Measurements from ENCODE around the gene CDC16.
"Not testable (repeated sequence)": the region's sequence is repeated elsewhere in the genome, so short reads cannot be mapped to it uniquely, and the experiment has no call there.

Gene CDC16, protein sequence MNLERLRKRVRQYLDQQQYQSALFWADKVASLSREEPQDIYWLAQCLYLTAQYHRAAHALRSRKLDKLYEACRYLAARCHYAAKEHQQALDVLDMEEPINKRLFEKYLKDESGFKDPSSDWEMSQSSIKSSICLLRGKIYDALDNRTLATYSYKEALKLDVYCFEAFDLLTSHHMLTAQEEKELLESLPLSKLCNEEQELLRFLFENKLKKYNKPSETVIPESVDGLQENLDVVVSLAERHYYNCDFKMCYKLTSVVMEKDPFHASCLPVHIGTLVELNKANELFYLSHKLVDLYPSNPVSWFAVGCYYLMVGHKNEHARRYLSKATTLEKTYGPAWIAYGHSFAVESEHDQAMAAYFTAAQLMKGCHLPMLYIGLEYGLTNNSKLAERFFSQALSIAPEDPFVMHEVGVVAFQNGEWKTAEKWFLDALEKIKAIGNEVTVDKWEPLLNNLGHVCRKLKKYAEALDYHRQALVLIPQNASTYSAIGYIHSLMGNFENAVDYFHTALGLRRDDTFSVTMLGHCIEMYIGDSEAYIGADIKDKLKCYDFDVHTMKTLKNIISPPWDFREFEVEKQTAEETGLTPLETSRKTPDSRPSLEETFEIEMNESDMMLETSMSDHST

DNA sequence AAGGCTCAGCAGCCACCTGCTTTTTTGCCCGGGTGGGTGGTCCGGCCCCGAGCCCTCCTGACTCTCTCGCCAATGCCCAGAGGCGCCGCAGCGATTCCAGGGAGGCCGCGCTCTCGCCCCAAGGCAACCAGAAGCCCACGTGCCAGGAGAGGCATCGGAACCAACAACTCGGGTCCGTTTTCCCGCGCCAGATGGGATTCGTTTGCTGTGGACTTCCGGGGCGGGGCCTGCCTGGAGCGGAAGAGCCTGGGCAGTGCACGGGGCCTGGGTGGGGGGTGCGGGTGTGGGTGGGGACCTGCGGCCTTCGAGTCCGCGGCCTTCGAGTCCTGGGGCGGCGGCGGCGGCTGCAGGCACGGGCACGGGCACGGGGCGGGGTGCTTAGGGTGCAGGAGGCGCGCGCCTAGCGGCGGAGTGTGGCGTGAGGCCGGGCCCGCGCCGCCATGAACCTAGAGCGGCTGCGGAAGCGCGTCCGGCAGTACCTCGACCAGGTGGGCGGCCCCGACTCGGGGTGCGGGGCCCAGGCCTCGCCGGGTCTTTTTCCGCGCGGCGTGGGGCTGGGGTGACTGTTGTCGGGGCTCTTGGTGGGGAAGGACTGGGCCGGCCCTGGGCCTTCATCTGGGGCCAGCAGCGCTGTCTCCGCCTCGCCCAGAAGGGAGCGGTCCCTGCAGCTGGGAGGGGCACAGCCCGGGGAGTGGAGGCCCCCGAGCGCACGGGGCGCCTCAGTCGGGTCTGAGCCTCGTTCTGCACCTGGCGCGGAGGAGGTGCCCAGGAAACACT is at the start of gene CDC16:
Gene CDC16 (plus strand): TSS at position 253 of the 777 bp plus-strand sequence. CDS start 188 bp downstream, at position 441.
- peak; percentile 79 to 83 for DNase-seq

GRCh38 chr13:114185182-114185971 is 49.3 kb upstream of the CDC16 start:
- DNase-seq = no peak

GRCh38 chr13:114194853-114195252 is 39.8 kb upstream of the CDC16 start:
- DNase-seq = peak in 1 of 2 donors; percentile 25

- DNase-seq = no peak
Observed at GRCh38 chr13:114196629-114197028, 38.1 kb upstream of the CDC16 start.

- DNase-seq = no peak
Observed at GRCh38 chr13:114198556-114198955, 36.1 kb upstream of the CDC16 start.

- not testable (repeated sequence) for DNase-seq
Observed at GRCh38 chr13:114199526-114199925, 35.2 kb upstream of the CDC16 start.

DNA sequence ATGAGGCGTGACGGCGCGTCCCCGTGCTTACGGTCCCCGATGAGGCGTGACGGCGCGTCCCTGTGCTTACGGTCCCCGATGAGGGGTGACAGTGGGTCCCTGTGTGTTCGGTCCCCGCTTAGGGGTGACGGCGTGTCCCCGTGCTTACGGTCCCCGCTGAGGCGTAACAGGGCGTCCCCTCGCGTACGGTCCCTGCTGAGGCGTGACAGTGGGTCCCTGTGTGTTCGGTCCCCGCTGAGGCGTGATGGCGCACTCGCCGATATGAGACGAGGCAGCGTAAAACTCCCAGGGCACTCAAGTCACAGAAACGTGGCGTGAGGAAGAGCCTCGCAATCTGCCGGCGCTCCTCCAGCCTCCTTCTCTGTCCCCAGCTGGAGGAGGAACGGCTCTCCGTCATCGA is 34.7 kb upstream of the CDC16 start:
- peak in 1 of 2 donors; percentile 17 for DNase-seq

- DNase-seq = no peak
Observed at GRCh38 chr13:114200399-114200911, 34.2 kb upstream of the CDC16 start.

GRCh38 chr13:114202581-114202980 is 32.1 kb upstream of the CDC16 start:
- DNase-seq = no peak

- DNase-seq = peak in 1 of 2 donors; percentile 41
Observed at GRCh38 chr13:114203536-114203935, 31.2 kb upstream of the CDC16 start.

DNA sequence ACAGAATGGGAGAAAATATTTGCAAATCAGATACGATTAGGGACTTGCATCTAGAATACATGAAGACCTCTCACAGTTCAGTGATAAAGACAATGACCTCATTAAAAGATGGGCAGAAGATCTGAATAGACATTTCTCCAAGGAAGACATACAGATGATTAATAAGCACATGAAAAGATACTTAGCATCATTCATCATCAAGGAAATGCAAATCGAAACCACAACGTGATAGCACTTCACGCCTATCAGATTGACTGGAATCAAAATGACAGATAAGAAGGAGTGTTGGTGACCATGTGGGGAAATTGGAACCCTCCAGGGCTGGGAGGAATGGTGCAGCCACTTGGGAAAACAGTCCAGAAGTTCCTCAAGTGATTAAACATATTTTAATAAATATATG is 29.8 kb upstream of the CDC16 start:
- peak in 1 of 2 donors; percentile 17 for DNase-seq

DNA sequence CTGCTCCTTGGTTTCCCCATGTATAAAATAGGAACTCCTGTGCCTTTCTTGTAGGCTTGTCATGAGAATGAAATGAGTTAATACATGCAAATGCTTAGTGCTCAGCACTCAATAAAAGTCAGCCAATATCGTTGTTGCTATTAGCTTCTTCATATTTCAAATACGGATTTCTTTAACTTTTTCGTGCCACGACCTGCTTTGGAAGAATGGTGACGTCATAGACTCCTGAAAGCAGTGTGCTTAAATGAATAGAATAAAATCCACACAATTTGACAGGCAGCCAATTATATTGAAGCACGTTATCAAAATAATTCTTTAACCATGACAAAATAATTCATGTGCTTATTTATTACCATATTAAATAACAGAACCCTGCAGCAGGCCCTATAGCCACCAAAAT is 26.6 kb upstream of the CDC16 start:
- DNase-seq = no peak

- no peak for DNase-seq
Observed at GRCh38 chr13:114211446-114212157, 23.1 kb upstream of the CDC16 start.

- DNase-seq = no peak
Observed at GRCh38 chr13:114212158-114212495, 22.6 kb upstream of the CDC16 start.

GRCh38 chr13:114213980-114214379 is 20.7 kb upstream of the CDC16 start:
- no peak for DNase-seq

DNA sequence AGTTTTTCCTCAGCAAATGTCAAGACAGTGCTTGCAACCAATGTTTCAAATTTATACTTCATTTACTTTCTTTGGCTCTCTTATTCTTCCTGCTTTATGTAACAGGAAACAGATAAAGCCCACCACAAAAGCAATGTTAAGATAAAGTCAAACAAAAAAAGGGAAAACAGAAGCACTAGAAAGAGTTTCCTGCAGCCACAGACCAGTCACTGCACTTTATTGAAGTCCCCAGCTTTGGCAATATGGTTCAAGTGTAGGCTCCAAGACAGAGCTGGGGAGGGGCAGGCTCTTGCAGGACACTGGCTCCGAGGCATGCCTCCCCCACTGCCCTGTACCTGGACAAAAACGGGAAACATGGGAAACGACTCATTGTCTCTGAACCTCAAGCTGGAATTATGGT is 15.3 kb upstream of the CDC16 start:
- DNase-seq = no peak

GRCh38 chr13:114222461-114222968 is 12.2 kb upstream of the CDC16 start:
- peak in 1 of 2 donors; percentile 16 for DNase-seq

- DNase-seq = no peak
Observed at GRCh38 chr13:114224201-114224600, 10.5 kb upstream of the CDC16 start.

- peak in 1 of 2 donors; percentile 13 for DNase-seq
Observed at GRCh38 chr13:114225610-114226009, 9.1 kb upstream of the CDC16 start.

GRCh38 chr13:114226088-114226487 is 8.6 kb upstream of the CDC16 start:
- no peak for DNase-seq

DNA sequence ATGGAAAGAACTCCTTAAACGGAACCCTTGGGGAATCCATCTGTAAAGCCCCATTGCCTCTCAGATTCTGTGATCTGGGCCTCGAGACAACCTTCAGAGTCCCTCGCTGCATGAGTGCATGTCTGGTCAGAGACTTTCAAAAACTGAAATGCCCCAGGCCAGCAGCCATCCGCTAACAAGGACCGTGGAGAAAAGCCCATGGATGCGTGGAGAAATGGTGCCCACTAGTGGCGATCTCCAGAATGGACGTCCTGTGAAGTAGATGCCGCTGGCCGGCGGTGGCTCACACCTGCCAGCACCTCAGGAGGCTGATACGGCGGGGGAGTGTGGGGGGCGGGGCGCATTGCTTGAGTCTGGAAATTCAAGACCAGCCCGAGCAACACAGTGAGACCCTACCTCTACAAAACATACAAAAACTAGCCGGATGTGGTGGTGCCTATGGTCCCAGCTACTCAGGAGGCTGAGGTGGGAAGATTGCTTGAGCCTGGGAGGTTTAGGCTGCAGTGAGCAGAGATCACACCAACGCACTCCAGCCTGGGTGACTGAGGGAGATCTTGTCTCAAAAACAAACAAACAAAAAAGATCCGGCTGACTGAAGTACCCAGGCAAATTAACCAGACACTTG is 7.9 kb upstream of the CDC16 start:
- DNase-seq = peak; percentile 84 to 86

Measured in CD4-positive, alpha-beta T cell treated with Interleukin-1 beta for 1 hour (primary cell).